H1 (cell line): ENCODE results near the gene FAAH2. TPM values are rescaled to one million over a fixed set of nuclear protein-coding genes. Genes with fewer than 3 reads are reported as not detected.

Experiments used
- CTCF ChIA-PET: fragments of 300-600 bp; sonication (Branson Sonifier 250); formaldehyde crosslinking; loops from one replicate; lab custom pipeline; 2021; ENCODE audit not compliant: partially characterized antibody; lab: Charles Lee
- POLR2A ChIA-PET: fragments of 300-600 bp; sonication (Branson Sonifier 250); formaldehyde crosslinking; loops from one replicate; lab custom pipeline; 2021; ENCODE audit warnings: inconsistent platforms; ENCODE audit not compliant: partially characterized antibody; lab: Charles Lee
- DNase-seq, 2 experiments: peaks; one replicate each; pipeline versions ENCODE4 v3.0.0 to v3.0.0-alpha.2; 2010 to 2022; ENCODE audit warnings: low spot score in 2 of 2, low read depth in 1 of 2, mixed read lengths in 1 of 2
- FAIRE-seq: peaks from 2 replicates; lab custom pipeline; 2011; peaks lifted over from hg19 to GRCh38; lab: Jason Lieb, UNC
- H2AFZ ChIP-seq: 2 replicates; pipeline ENCODE4 v1.8.1; 2012; ENCODE audit warnings: low read length, inconsistent platforms
- H2AK5ac ChIP-seq: 2 replicates; pipeline ENCODE4 v1.6.1; 2013; ENCODE audit warnings: low read depth, low read length
- H2BK120ac ChIP-seq: replicated peaks from 2 replicates; pipeline ENCODE3; 2013; ENCODE audit warnings: low read depth, low read length, inconsistent platforms
- H2BK12ac ChIP-seq: 2 replicates; pipeline ENCODE4 v1.6.1; 2013; ENCODE audit warnings: low read depth, low read length
- H2BK15ac ChIP-seq: 2 replicates; pipeline ENCODE4 v1.6.1; 2013; ENCODE audit warnings: low read length
- H2BK20ac ChIP-seq: 2 replicates; pipeline ENCODE4 v1.6.1; 2013; ENCODE audit warnings: low read length
- H2BK5ac ChIP-seq: 2 replicates; pipeline ENCODE4 v1.6.1; 2013; ENCODE audit warnings: low read depth, low read length
- H3K14ac ChIP-seq: 2 replicates; pipeline ENCODE4 v1.6.1; 2013; ENCODE audit warnings: inconsistent platforms; ENCODE audit not compliant: insufficient read length
- H3K18ac ChIP-seq: 2 replicates; pipeline ENCODE4 v1.6.1; 2013; ENCODE audit warnings: low read length; ENCODE audit errors: extremely low read depth
- H3K23ac ChIP-seq: 2 replicates; pipeline ENCODE4 v1.6.1; 2013; ENCODE audit warnings: inconsistent platforms; ENCODE audit not compliant: insufficient read length
- H3K23me2 ChIP-seq: 2 replicates; pipeline ENCODE4 v1.6.1; 2013; ENCODE audit warnings: low read depth, low read length
- H3K27ac ChIP-seq: 2 replicates; pipeline ENCODE4 v1.6.1; 2011; ENCODE audit warnings: low read depth, low read length, inconsistent platforms
- H3K27me3 ChIP-seq, 4 experiments: replicated peaks in 1 of 4; 1 replicate in 1 of 4; 2 replicates in 3 of 4; pipeline versions ENCODE4 v1.6.1 to v1.8.1; 2011 to 2013; ENCODE audit warnings: low read length in 3 of 4, mild to moderate bottlenecking in 3 of 4, inconsistent platforms in 2 of 4, mixed read lengths in 2 of 4, moderate library complexity in 1 of 4; ENCODE audit not compliant: control insufficient read depth in 3 of 4, insufficient read depth in 3 of 4; ENCODE audit errors: extremely low read depth in 1 of 4
- H3K36me3 ChIP-seq, 4 experiments: 2 replicates each; pipeline versions ENCODE4 v1.6.1 to v1.8.1; 2011 to 2013; ENCODE audit warnings: mild to moderate bottlenecking in 4 of 4, low read length in 3 of 4, moderate library complexity in 2 of 4, control low read depth in 1 of 4, inconsistent platforms in 1 of 4; ENCODE audit not compliant: insufficient read depth in 4 of 4, control insufficient read depth in 2 of 4
- H3K4ac ChIP-seq: replicated peaks from 2 replicates; pipeline ENCODE3; 2013; ENCODE audit warnings: low read length, low read depth, mixed read lengths, inconsistent platforms; ENCODE audit not compliant: insufficient read length
- H3K4me1 ChIP-seq, 4 experiments: replicated peaks in 1 of 4; 1 replicate in 1 of 4; 2 replicates in 3 of 4; pipeline versions ENCODE4 v1.6.1 to v1.8.1; 2011 to 2013; ENCODE audit warnings: low read length in 3 of 4, inconsistent platforms in 2 of 4, mixed read lengths in 1 of 4; ENCODE audit not compliant: insufficient read depth in 4 of 4, control insufficient read depth in 3 of 4
- H3K4me2 ChIP-seq, 2 experiments: 2 replicates each; pipeline versions ENCODE4 v1.6.1 to v1.8.1; 2011 to 2013; ENCODE audit warnings: low read depth in 2 of 2, low read length in 2 of 2, control low read depth in 1 of 2, inconsistent platforms in 1 of 2, mild to moderate bottlenecking in 1 of 2; ENCODE audit not compliant: insufficient read depth in 1 of 2
- H3K4me3 ChIP-seq, 4 experiments: fragments of 200-600, 300-600 bp in 1 of 4; sonication (generic), shearing (Covaris generic), sonication (Bioruptor Twin) in 1 of 4; 2 replicates each; pipeline versions ENCODE4 v1.5.1 to v1.8.1; 2011 to 2016; ENCODE audit warnings: low read length in 4 of 4, low read depth in 3 of 4, control low read depth in 2 of 4, inconsistent platforms in 2 of 4, mild to moderate bottlenecking in 2 of 4, mixed read lengths in 1 of 4, moderate library complexity in 1 of 4; ENCODE audit not compliant: insufficient read depth in 2 of 4; ENCODE audit errors: extremely low read depth in 1 of 4
- H3K56ac ChIP-seq: replicated peaks from 2 replicates; pipeline ENCODE3; 2013; ENCODE audit warnings: low read depth, mild to moderate bottlenecking, mixed read lengths, low read length, inconsistent platforms; ENCODE audit not compliant: insufficient read length
- H3K79me1 ChIP-seq: 2 replicates; pipeline ENCODE4 v1.6.1; 2013; ENCODE audit warnings: low read depth, low read length, control low read depth
- H3K79me2 ChIP-seq, 2 experiments: 2 replicates each; pipeline versions ENCODE4 v1.6.1 to v1.8.1; 2012 to 2013; ENCODE audit warnings: low read length in 2 of 2, mild to moderate bottlenecking in 2 of 2, inconsistent platforms in 1 of 2; ENCODE audit not compliant: insufficient read depth in 2 of 2, control insufficient read depth in 1 of 2
- H3K9ac ChIP-seq, 4 experiments: replicated peaks in 1 of 4; 1 replicate in 1 of 4; 2 replicates in 3 of 4; pipeline versions ENCODE4 v1.6.1 to v1.8.1; 2011 to 2013; ENCODE audit warnings: low read depth in 3 of 4, low read length in 3 of 4, control low read depth in 2 of 4, mild to moderate bottlenecking in 2 of 4, moderate library complexity in 2 of 4, inconsistent platforms in 1 of 4; ENCODE audit errors: extremely low read depth in 1 of 4
- H3K9me3 ChIP-seq, 2 experiments: 2 replicates each; pipeline versions ENCODE4 v1.6.1 to v1.8.1; 2012 to 2013; ENCODE audit warnings: mild to moderate bottlenecking in 2 of 2, moderate library complexity in 2 of 2, control low read depth in 1 of 2, inconsistent platforms in 1 of 2, low read depth in 1 of 2, low read length in 1 of 2, mixed read lengths in 1 of 2; ENCODE audit not compliant: insufficient read depth in 2 of 2
- H4K20me1 ChIP-seq, 2 experiments: replicated peaks in 1 of 2; 2 replicates each; pipeline versions ENCODE3 to v1.8.1; 2011 to 2013; ENCODE audit warnings: inconsistent platforms in 2 of 2, low read length in 2 of 2, mild to moderate bottlenecking in 1 of 2; ENCODE audit not compliant: insufficient read depth in 2 of 2, control insufficient read depth in 1 of 2
- H4K5ac ChIP-seq: 2 replicates; pipeline ENCODE4 v1.6.1; 2013; ENCODE audit warnings: low read length, low read depth, mixed read lengths, inconsistent platforms; ENCODE audit not compliant: insufficient read length
- H4K8ac ChIP-seq: 2 replicates; pipeline ENCODE4 v1.8.0; 2013; ENCODE audit warnings: mild to moderate bottlenecking, moderate library complexity, low read length, inconsistent platforms; ENCODE audit not compliant: insufficient read depth; ENCODE audit errors: extremely low read depth
- H4K91ac ChIP-seq: replicated peaks from 2 replicates; pipeline ENCODE3; 2013; ENCODE audit warnings: low read length, mixed read lengths, inconsistent platforms; ENCODE audit not compliant: insufficient read length
- CTCF ChIP-seq, 3 experiments: IDR thresholded peaks; 1 replicate in 2 of 3; 2 replicates in 1 of 3; pipeline versions ENCODE4 v1.5.1 to v1.6.1; 2011; ENCODE audit warnings: low read length in 3 of 3, mild to moderate bottlenecking in 3 of 3, inconsistent platforms in 2 of 3, low read depth in 1 of 3, moderate library complexity in 1 of 3; ENCODE audit not compliant: insufficient read depth in 1 of 3; ENCODE audit errors: control extremely low read depth in 1 of 3
- EZH2 ChIP-seq: fragments of 200-600 bp; sonication (generic); IDR thresholded peaks from 2 replicates; pipeline ENCODE4 v1.7.1; 2012; ENCODE audit warnings: low read depth, mild to moderate bottlenecking, moderate library complexity, low read length, inconsistent platforms; ENCODE audit not compliant: severe bottlenecking
- RAD21 ChIP-seq, 2 experiments: IDR thresholded peaks in 1 of 2; conservative IDR thresholded peaks in 1 of 2; 2 replicates each; pipeline ENCODE4 v1.6.1; 2011; ENCODE audit warnings: low read depth in 2 of 2, low read length in 2 of 2, improper control_type of control experiment in 1 of 2, inconsistent platforms in 1 of 2, mild to moderate bottlenecking in 1 of 2, moderate library complexity in 1 of 2
- YY1 ChIP-seq: IDR thresholded peaks from 2 replicates; pipeline ENCODE4 v1.6.1; 2011; ENCODE audit warnings: low read depth, mild to moderate bottlenecking, low read length
- WGBS, 2 experiments: shearing (Covaris generic) in 1 of 2; methylation state at CpG; one replicate each; pipeline versions ENCODE4 v1.1.6 to v1.1.7; 2013 to 2015; ENCODE audit warnings: low lambda C conversion rate in 2 of 2, mixed read lengths in 2 of 2, inconsistent platforms in 1 of 2, low coverage in 1 of 2, missing lambda C conversion rate in 1 of 2; ENCODE audit not compliant: insufficient replicate concordance in 2 of 2, insufficient coverage in 1 of 2, insufficient read length in 1 of 2; ENCODE audit errors: extremely low coverage in 1 of 2, missing lambda C conversion rate in 1 of 2; 5-methylcytosine and 5-hydroxymethylcytosine counted together
- polyA plus RNA-seq, 7 experiments: library from polyadenylated mRNA; depleted of rRNA in 3 of 7; stranded (reverse) in 5 of 7; unstranded in 2 of 7; fragments of >200 nt in 5 of 7; fragments of 200-250 nt in 2 of 7; gene quantifications; 1 replicate in 5 of 7; 2 replicates in 1 of 7; 4 replicates in 1 of 7; pipeline versions ENCODE4 v1.2.1 to v1.2.3, GENCODE V29; 2011 to 2013; ENCODE audit warnings: missing spikeins in 2 of 7, mixed read lengths in 2 of 7
- total RNA-seq: library from RNA; stranded (reverse); fragmentation: NEBNext Ultra II Directional; extraction: Animal tissue kit (Norgen Biotek cat#: 25700); gene quantifications from 2 replicates; pipeline ENCODE4 v1.2.1, GENCODE V29; 2021

The FAAH2 gene
- total and polyA plus RNA-seq, 2 of the 8 experiments (the other 6 are each of a cell fraction or from before 2014, with no cell fraction given) = 3.6 to 4.4 TPM

GRCh38 chrX:57453901-57454300 is 167.4 kb downstream of the FAAH2 start:
- H3K9me3 ChIP-seq = no peaks in the 10 kb centered on the region
- H3K14ac ChIP-seq = no peak overlapping the region
- no peaks in the 10 kb centered on the region for H3K27me3 ChIP-seq
- ChIA-PET POLR2A (no interaction called here), CTCF (interaction anchor here (0.6 to 2.1 kb wide), 10 partner anchors 10 to 314 kb away, joined by 3 to 9 read pairs (median 4); partner anchors contain the start of gene FAAH2)
- no peak overlapping the region for H3K9ac ChIP-seq
- H2BK15ac ChIP-seq = no peak overlapping the region
- no peak overlapping the region for H4K91ac ChIP-seq
- no peak overlapping the region for H3K4me3 ChIP-seq
- TF ChIP-seq RAD21 (IDR thresholded peaks at IDR 0.05 in 1 of 2, conservative IDR thresholded peaks at IDR 0.05 in 1 of 2; ENCODE audit: low read depth in 2 of 2, low read length in 2 of 2) (peak; percentile 59 to 68), CTCF (IDR thresholded peaks at IDR 0.05; ENCODE audit: control extremely low read depth in 1 of 3, insufficient read depth in 1 of 3, low read depth in 1 of 3, low read length in 3 of 3) (peak in 2 of 3 experiments; percentile 34 to 54; a peak in 2 of 4 replicates), YY1 (no peak), EZH2 (no peak)
- TF ChIP-seq, all 59 proteins: peak for 2
- Histone ChIP-seq H4K8ac (no peak overlapping the region), H4K5ac (no peak overlapping the region), H3K4ac (no peak overlapping the region), H2BK5ac (0 out of 2 replicates have a peak overlapping the region, but pooled peaks have one; percentile 9), H3K36me3 (no peaks in the 10 kb centered on the region), H3K79me2 (no peaks in the 10 kb centered on the region), H2BK12ac (no peak overlapping the region), H4K20me1 (no peaks in the 10 kb centered on the region), H3K56ac (no peak overlapping the region), H3K18ac (no peak overlapping the region), H2BK20ac (no peak overlapping the region), H2AK5ac (no peak overlapping the region), H3K27ac (no peak overlapping the region), H2BK120ac (no peak overlapping the region), H3K4me1 (no peaks in the 10 kb centered on the region), H3K23me2 (no peaks in the 10 kb centered on the region), H3K79me1 (no peaks in the 10 kb centered on the region), H2AFZ (no peak overlapping the region), H3K4me2 (no peak overlapping the region), H3K23ac (no peak overlapping the region)
- peak; percentile 89 for FAIRE-seq
- WGBS, 2 experiments = 58% methylated on average over 4 of the region's 4 CpGs; no CpG with 5 or more reads in 1 of the 2 experiments
- peak in 1 of 2 experiments; percentile 0 for DNase-seq
